Heart left ventricle (tissue), 13 donors: ENCODE results near the gene NEK10.

Experiments used
- CTCF ChIP-seq, 12 donors: fragments of 200-600 bp; sonication (generic) in 4 of 12; IDR thresholded peaks; one replicate each; pipeline versions ENCODE4 v1.5.0 to v1.8.0; 2018 to 2022; ENCODE audit warnings: antibody characterized with exemption in 12 of 12, mild to moderate bottlenecking in 5 of 12
- POLR2A ChIP-seq, 2 donors: fragments of 450-650 bp; IDR thresholded peaks; one replicate each; pipeline ENCODE4 v1.6.1; 2017; ENCODE audit warnings: antibody characterized with exemption in 2 of 2, mild to moderate bottlenecking in 2 of 2, moderate library complexity in 2 of 2
- donor health status: ischemic (EF 13 %, LVEDD 7.1; RV severe dilation, severe dysfunction).
- donor health status: DM: no; HTN: yes; CAD: no.
- donor health status: DM: no; HTN: no; CAD: no.
- donor health status: ischemic (EF 25% LVEDD 6.9; RV normal size, moderate dysfunction).
- donor health status: ischemic (EF 25% LVEDD 5.7; RV mildly dilated, moderate dysfunction).
- donor health status: ischemic (EF 35%, LVEDD 5.7; RV mildly dilated, moderate dysfunction).
- donor health status: nonischemic (EF 11% LVEDD 7.7; RV severe dilation, severe dysfunction).
- donor health status: DM: yes; HTN: yes; CAD: no.
- donor health status: PGD.
- donor health status: ischemic (EF 29% LVEDD 5.4; RV normal size, mild dysfunction).
- donor health status: nonischemic (EF 23%, LVEDD 6.1; RV moderate dilation, normal function).

- TF ChIP-seq POLR2A (IDR thresholded peaks at IDR 0.05): no peak
- TF ChIP-seq CTCF (IDR thresholded peaks at IDR 0.05): no peak
Measured at GRCh38 chr3:27385504-27385903, 16.3 kb upstream of the NEK10 start.
